GM20431 (cell line): Measurements from ENCODE around the gene LRRTM1.

Experiments used
- in situ Hi-C: fragments of 300-500 bp; cut with MseI, MboI; formaldehyde crosslinking; loops from one replicate; pipeline ENCODE4 v1.15.0; 2020; ENCODE audit warnings: low sequenced_read_pairs; ENCODE audit not compliant: unreplicated experiment

LRRTM1 gene

GRCh38 chr2:80303909-80304837 lies at the start of gene LRRTM1:
TSS of gene LRRTM1 (minus strand) at chr2:80304752. CDS start at chr2:80303819, 933 bp downstream.
- in situ Hi-C loops, result no loop called here

GRCh38 chr2:80351231-80351630 lies 46.7 kb upstream of the LRRTM1 start:
- in situ Hi-C loops, result no loop called here

GRCh38 chr2:80348953-80349352 lies 44.4 kb upstream of the LRRTM1 start:
- in situ Hi-C loops, result no loop called here

GRCh38 chr2:80348078-80348477 lies 43.5 kb upstream of the LRRTM1 start:
- in situ Hi-C loops, result no loop called here

- in situ Hi-C loops, result no loop called here
Measured at GRCh38 chr2:80340022-80340421, 35.5 kb upstream of the LRRTM1 start.

- in situ Hi-C loops, result no loop called here
Measured at GRCh38 chr2:80338794-80339193, 34.2 kb upstream of the LRRTM1 start.

- in situ Hi-C loops, result no loop called here
Measured at GRCh38 chr2:80335411-80335810, 30.9 kb upstream of the LRRTM1 start.

- in situ Hi-C loops, result no loop called here
Measured at GRCh38 chr2:80333886-80334285, 29.3 kb upstream of the LRRTM1 start.

- in situ Hi-C loops, result no loop called here
Measured at GRCh38 chr2:80330527-80331450, 26.2 kb upstream of the LRRTM1 start.

GRCh38 chr2:80329491-80329890 lies 24.9 kb upstream of the LRRTM1 start:
- in situ Hi-C loops, result no loop called here

GRCh38 chr2:80328159-80328571 lies 23.6 kb upstream of the LRRTM1 start:
- in situ Hi-C loops, result no loop called here

GRCh38 chr2:80326861-80327260 lies 22.3 kb upstream of the LRRTM1 start:
- in situ Hi-C loops, result no loop called here

- in situ Hi-C loops, result no loop called here
Measured at GRCh38 chr2:80326214-80326613, 21.7 kb upstream of the LRRTM1 start.

- in situ Hi-C loops, result no loop called here
Measured at GRCh38 chr2:80324525-80324924, 20.0 kb upstream of the LRRTM1 start.

- in situ Hi-C loops, result no loop called here
Measured at GRCh38 chr2:80323610-80324009, 19.1 kb upstream of the LRRTM1 start.

- in situ Hi-C loops, result no loop called here
Measured at GRCh38 chr2:80322958-80323357, 18.4 kb upstream of the LRRTM1 start.

- in situ Hi-C loops, result no loop called here
Measured at GRCh38 chr2:80322311-80322920, 17.9 kb upstream of the LRRTM1 start.

GRCh38 chr2:80312282-80312839 lies 7.8 kb upstream of the LRRTM1 start:
- in situ Hi-C loops, result no loop called here

- in situ Hi-C loops, result no loop called here
Measured at GRCh38 chr2:80311304-80311703, 6.8 kb upstream of the LRRTM1 start.
